Measurements from ENCODE around the gene PTGDR.

The PTGDR gene, protein sequence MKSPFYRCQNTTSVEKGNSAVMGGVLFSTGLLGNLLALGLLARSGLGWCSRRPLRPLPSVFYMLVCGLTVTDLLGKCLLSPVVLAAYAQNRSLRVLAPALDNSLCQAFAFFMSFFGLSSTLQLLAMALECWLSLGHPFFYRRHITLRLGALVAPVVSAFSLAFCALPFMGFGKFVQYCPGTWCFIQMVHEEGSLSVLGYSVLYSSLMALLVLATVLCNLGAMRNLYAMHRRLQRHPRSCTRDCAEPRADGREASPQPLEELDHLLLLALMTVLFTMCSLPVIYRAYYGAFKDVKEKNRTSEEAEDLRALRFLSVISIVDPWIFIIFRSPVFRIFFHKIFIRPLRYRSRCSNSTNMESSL

DNA sequence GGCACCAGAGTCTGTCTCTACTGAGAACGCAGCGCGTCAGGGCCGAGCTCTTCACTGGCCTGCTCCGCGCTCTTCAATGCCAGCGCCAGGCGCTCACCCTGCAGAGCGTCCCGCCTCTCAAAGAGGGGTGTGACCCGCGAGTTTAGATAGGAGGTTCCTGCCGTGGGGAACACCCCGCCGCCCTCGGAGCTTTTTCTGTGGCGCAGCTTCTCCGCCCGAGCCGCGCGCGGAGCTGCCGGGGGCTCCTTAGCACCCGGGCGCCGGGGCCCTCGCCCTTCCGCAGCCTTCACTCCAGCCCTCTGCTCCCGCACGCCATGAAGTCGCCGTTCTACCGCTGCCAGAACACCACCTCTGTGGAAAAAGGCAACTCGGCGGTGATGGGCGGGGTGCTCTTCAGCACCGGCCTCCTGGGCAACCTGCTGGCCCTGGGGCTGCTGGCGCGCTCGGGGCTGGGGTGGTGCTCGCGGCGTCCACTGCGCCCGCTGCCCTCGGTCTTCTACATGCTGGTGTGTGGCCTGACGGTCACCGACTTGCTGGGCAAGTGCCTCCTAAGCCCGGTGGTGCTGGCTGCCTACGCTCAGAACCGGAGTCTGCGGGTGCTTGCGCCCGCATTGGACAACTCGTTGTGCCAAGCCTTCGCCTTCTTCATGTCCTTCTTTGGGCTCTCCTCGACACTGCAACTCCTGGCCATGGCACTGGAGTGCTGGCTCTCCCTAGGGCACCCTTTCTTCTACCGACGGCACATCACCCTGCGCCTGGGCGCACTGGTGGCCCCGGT, at the start of gene PTGDR:
Gene PTGDR (plus strand): TSS at position 198 of the 778 bp plus-strand sequence. CDS start 117 bp downstream, at position 315.
- DNase-seq: no peak

DNA sequence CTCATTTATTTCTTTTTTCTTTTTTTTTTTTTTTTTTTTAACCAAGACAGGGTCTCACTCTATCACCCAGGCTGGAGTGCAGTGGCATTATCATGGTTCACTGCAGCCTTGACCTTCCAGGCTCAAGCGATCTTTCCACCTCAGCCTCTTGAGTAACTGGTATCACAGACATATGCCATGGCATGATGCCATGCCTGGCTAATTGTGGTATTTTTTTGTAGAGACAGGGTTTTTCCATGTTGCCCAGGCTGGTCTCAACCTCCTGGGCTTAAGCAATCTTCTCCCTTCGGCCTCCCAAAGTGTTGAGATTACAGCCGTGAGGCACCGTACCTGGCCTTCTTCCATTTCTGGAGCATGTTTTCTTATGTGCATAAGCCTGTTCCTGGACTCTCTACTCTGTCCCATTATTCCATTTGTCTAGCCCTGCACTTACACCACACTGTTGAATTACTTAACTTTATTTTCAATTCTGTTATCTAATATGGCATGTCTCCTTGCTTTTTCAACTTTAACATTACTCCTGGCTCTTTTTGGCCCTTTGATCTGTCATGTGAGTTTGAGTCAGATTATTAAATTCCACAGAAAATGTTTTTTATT, 47.9 kb upstream of the PTGDR start:
- no peak for DNase-seq

DNA sequence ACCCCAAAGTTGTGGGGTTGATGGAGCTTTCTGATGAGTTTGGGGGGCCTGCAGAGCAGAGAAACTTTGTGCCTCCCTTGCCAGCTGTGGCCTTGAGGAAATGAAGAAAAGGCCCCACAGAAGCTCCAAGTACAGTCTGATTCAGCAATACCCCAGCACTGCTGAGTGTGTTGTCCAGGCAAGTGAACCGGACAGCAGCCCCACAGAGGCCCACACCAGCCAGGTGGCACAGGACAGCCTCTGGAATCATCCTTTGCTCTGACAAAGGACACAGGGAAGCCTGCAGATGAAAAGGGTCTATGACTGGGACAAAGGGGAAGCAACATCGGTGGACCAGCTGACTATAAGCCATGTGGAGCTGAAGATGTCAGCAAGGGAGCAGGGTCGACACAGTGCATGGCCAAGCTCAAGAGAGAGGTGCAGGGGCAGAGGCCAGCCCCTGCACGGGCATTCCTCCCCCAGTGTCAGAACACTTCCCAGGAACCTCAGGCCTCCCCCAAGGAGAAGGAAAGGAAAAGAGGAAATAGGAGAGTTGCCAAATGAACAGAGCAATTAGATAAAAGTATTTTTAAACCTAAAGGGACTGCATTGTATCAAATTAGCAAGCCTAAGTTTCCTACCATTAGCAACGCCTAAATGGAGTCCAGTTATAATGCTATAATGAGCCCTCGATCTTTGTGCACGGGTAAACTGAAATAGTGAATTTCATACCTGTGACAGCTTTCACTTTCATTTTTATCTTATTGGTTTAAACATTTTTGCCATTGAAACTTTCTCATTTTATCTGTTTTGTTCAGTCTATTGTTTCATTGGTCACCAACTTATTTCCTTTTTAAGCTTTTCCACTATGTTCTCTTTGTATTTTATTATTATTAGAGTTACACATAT, 46.3 kb upstream of the PTGDR start:
- DNase-seq: no peak

DNA sequence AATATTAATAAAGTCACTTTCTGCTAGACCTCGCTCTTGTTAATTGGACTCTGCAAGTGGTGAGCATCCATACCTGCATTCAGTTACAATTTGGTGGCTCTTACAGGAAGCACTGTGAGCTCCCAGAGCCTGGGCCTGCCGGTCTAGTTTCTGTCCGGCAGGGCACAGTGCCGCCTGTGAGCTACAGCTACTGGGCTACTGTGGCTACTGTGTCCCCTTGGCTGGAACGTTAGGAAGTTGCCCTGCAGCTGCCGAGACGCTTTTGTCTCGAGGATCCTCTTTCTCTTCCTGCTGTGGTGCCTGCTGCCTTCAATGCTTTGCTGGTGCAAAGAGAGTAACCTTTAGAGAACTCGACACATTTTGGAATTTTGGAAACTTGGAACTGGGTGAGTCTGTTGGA, 44.6 kb upstream of the PTGDR start:
- DNase-seq: no peak

DNA sequence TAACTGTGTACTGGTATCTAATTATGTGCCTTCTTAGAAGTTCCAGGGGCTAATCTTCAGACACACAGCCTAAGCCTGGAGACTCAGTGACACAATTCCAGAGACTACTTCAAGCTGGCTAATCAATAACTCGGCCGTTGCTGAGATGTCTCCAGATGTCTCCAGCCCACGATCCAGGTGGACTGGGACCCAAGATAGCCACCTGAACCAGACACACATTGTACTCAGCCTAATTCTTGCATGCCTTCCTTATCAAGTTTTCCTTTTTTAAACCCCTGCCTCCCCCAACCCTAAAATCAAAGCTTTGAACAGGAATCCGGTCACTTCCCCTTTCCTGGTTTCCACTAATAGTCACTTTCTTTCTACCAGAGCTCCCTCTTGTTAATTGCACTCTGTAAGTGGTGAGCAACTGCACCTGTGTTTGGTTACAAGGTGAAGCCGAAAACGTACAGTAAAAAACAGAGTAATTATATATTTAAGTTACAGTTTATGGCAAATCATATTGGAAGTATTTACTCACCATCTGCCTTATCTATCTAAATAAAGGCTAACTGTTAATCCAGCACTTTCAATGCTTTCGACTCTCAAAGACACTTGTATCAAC, 39.8 kb upstream of the PTGDR start:
- DNase-seq: no peak

DNA sequence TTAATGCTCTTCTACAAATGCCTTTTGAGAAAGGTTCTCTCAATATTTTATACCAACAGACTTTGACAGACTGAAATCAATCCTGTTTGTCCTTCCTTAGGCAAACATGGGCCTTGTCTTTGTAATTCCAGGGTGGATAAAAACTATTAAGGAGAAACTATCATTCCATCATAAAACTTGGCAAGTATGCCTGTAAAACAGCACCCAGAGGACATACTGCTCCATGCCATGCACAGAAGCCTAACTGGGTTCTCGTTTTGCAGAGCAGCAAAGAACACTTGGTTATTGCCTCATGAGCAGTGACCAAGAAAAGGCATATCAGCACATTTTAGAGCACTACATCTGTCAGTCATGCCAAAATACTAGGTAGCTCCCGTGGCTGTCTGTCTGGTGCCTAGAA, 33.8 kb upstream of the PTGDR start:
- DNase-seq: no peak

DNA sequence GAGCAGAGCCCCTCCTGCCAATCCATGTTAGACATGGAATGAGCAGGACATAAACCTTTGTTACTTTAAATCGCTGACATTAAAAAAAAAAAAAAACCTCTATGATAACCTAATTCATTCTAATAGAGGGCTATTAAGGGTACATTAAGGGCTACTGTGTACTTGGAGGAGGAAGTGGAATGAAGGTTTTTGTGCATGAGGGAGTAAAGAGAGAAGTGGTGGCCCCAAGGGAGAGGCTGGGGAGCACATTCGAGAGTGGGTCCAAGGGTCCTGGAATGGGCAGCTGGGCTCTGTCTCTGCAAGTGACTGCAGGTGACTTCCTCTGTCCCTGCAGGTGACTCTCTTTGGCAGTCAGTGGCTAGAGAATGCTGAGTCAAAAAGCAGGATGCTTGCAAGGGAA, 32.1 kb upstream of the PTGDR start:
- no peak for DNase-seq

DNA sequence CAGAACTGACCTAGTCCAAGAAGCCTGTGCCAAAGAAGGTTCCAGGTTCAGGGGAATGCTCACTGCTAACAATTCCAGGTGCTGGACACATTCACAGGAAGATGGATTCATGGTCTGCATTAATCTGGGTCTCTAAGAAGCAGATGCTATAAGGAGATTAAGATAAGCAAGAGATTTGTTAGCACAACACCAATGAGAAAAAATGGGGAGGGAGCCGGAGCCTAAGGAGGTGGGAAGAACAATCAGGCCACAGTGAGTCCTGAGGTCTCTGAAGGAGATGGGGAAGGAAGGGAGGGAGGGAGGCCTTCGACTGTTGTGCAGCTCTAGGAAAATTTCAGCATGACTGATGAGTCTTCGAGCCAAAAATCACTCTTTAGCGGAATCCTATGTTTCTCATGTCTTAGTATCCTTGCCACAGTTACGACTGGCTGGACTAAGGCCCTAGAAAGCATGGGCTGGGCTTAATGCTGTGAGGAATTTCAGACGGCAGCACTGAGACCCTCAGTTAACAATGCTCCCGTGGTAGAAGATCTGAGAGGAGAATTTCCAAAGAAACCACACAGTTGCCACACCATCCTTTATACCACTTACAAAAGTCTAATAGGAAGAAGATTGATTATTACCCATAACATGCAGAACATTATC, 31.5 kb upstream of the PTGDR start:
- no peak for DNase-seq

DNA sequence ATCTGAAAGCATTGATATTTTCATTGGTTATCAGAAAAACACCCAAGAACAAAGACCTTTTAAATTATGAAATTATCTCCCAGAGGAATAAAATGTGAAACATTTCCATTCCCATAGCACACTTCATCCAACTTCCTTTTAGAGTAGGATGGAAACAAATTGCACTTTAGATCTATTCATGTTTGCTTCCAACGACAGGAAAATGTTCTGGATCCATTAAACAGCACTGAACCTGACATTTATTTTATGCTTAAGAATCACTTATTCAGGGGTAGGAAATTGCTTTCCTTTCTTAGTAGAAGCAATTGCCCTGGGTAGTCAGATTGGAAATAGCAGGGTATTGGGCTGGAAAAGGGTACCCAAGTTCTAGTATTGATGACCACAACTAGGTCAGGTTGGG, 28.8 kb upstream of the PTGDR start:
- no peak for DNase-seq

DNA sequence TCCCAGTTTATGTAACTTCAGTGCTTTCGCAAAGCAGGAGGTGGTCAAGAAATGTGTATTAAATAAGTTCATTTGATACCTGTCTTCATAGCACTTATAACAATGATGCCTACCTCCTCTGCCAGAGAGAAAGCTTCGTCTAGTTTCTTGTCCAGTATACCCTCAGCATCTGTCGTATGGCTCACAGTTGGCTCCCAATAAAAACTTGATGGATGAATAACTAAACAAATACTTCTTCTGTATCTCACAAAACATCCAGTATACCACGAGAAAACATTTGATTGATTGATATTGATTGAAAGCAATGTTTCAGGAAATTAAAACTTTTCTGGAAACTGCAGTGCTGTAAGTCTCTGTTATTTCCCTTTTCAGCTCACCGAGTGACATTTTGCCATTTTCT, 26.9 kb upstream of the PTGDR start:
- no peak for DNase-seq

DNA sequence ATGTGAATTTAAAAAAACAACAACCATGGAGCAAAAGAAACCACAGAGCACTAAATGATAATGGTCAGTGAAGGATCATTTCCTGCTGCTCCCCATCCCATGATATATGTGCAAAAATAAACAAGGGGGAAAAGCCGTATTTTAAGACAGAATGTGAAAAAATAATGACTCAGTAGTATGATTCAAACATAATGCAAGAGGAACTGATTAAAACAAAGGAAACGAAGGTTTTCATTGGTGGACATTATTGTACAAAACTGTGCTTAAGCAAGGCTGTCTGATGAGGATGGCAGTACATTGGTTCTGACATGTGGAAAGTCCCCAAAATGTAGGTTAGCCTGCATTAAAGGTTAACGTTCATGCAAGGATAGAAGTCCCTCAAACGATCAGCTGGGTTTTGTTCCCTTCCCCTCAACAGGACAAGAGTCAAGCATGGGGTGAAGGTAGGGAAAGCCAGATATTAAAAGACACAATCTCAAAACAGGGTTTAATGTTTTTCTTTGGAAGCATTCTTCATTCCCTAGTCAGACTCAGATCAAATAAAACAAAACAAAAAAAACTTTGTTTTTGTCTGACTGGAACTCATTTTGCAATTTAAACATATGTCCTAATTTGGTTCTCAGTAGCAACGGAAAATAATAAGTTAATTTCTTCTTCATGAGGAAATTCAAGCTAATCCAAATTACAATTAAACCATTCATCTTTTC, 26.3 kb upstream of the PTGDR start:
- no peak for DNase-seq

DNA sequence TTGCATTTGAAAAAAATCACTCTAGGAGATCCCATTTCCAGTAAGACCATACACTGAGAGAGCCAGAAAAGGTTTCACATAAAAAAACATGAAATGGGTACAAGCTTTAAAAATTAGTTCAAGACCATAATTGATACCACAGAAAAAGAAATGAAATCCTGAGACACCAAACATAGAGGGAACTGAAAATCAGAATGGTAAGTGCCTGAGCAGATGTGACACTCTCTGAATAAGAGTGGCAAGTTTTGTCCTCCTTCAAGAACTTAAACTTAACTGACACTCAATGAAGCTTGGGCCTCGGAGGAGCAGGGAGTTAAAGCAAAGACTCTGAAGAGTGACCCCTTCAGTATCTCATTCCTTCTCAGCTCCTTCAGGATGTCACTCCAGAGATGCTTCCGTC, 23.2 kb upstream of the PTGDR start:
- DNase-seq: no peak

DNA sequence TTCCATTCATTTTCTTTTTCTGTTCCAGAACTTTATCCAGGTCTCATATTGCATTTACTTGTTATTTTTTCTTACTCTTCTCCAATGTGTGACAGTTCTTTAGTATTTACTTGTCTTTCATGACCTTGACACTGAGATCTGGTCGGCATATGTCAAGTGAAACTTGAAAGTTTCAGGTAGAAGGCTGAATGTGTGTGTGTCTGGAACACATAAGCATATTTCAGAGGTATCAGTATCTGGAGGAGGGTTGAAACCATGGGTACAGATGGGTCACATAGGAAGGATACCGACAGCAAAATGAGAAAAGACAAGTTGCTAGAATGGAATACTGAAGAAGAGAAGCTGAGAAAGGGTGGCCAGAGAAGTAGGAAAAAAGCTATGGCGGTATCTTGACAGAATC, 22.5 kb upstream of the PTGDR start:
- no peak for DNase-seq

DNA sequence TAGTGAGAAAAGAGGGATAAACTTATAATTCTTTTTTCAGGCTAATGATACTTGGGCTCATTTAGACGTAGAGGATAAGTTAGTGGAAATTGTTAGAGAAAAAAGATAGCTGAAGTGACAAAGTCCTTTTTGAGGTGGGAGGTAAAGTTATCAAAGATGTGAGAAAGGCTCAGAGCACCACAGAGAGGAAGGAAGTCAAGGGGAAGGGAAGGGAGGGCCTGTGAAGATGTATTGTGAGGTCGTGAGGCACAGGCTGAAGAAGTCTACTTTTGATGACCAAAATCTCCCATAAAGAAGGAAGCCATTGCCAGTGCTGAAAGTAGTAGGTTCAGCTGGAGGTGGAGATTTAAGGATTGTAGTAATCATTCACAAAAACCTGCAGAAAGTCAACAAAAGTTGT, 19.4 kb upstream of the PTGDR start:
- DNase-seq: no peak

DNA sequence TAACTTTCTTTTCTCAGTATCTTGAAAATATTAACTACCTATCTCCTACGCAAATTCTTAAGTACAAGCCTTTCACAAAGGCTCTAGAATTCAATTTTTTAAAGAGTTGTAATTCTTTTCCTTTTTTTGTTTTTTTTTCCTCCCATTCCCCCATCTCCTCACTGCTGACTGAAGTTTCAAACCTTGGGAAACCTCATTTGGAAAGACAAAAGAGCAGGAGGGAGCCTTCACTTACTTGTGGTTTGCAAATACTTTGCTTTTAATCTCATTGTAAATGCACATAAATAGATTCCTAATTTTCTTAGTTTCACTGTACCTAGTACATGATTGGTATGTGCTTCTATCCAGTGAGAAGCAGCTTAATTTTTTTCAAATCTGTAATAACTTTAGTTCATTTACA, 15.8 kb upstream of the PTGDR start:
- no peak for DNase-seq

DNA sequence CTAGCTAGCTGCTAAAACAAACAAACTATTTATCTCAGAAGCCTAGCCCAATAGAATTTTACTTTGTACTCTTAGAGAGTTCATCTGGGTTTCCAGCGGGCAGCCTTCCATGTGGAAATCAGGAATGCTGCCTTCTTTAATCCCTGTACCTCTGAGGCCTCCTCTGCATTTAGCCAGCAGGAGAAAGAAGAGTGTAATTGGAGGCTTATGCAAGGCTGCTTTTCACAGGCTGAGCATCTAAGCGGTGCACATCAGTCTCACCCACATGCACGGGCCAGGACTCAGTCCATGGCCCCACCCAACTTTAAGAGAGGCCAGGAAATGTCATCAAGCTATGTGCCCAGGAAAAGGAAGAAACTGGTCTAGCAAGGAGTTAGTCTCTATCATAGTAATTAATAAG, 14.0 kb upstream of the PTGDR start:
- DNase-seq: no peak

DNA sequence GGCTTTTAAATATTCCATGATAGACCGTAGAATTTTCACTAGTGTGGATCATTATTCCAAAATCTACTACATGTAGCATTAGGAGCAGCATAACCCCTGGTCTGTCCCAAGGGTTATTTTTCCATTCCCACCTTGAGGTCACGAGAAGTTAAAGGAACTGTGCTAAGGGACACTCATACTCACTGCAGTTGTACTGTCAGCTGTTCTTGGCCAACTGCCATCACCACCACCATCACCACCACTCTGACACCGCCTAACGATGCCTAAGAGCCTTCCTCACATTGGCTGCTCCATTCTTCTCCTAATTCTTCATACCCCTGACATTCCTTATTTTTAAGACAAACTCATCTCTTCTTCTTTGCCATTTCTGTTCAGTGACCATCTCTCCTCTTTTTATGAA, 13.4 kb upstream of the PTGDR start:
- no peak for DNase-seq

DNA sequence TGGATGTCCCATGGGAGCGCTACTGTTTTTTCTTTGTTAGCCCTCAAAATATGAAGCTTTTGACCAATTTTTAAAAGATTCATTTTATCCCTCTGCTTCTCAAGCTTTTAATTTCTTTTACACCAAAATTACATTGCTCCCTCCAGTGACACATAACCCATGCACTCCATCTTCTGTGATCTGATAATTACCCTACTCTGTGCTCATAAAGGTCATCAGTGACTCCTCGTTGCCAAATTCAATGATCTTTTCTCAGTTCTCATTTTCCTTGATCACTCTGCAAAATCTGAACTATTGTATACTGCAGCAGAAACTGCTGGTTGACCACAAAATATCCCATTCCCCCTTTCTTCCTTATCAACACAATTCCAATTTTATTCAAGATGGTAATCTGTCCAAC, 8.7 kb upstream of the PTGDR start:
- no peak for DNase-seq

DNA sequence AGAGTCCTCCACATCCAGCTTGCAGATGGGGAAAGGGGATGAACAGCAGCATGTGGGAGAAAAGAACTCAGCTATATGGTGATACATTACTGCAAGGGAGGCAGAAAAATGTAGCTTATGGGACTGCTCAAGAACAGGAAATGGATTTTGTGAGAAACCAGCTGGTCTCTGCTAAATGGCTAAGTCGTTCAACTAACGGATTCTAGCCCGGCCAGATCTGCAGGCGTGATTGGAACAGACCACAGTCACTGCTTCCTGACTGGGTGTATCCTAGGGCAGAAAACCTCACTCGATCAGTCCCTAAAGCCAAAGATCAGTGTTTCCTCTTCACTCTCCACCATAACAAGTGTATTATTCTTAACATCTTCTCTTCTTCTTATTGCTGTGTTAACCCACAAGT, 8.1 kb upstream of the PTGDR start:
- no peak for DNase-seq

DNA sequence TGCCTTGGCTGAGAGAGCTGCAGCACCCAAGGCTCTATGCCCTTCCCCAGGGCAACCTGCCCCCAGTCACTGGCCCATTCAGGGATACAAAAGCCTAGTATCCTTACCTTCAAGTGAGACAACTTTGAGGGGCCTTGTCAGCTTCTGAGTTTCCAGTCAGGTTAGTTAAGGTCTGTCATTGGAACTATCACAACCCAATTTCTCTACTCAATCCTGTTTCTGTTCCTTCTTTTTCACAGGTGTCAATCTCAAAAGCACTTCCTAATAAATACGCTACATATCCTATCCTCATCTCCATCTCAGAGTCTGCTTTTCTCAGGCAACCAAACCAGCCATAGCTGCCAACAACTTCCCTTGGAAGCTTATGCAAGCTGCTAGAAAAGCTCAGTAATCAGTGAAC, 4.9 kb upstream of the PTGDR start:
- DNase-seq: no peak

DNA sequence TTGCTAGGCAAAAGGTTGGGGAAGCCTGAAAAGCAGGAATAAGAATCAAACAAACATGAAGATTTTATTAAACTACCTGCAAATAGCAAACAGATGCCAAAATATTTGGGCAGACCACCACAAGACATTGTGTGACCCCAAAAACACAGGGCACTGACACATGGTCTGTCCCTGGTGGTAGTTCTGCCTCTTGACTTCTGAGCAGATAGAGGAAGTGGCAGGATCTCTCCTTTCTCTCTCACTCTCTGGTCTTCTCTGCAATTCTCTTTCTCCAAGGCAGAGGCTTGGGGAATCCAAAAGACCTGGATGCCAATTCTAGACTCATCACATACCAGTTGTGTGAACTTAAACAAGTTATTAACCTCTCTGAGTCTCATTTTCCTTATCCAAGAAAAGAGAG, 4.3 kb upstream of the PTGDR start:
- DNase-seq: no peak

DNA sequence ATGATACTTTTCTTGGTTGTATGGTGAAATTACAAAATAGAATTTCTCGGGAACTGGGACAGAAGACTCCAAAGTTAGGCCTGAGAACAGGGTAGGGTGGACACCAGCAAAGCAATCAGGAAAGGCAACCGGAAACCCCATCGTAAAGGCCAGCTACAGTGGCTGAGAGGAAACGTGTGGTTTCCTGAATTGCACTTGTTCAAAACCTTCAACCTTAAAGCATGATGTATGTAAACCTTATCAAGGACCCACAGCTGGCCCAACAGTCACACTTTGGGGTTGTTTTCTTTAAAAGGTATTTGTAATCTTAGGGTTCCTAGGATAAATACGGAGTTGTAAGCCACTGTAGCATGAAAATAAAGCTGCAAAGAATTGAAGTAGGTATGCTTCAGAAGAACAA, 2.2 kb upstream of the PTGDR start:
- DNase-seq: no peak
